ENCODE data around the gene MYO18A. TPM values are rescaled to one million over a fixed set of nuclear protein-coding genes. Genes with fewer than 3 reads are reported as not detected.

The MYO18A gene, protein sequence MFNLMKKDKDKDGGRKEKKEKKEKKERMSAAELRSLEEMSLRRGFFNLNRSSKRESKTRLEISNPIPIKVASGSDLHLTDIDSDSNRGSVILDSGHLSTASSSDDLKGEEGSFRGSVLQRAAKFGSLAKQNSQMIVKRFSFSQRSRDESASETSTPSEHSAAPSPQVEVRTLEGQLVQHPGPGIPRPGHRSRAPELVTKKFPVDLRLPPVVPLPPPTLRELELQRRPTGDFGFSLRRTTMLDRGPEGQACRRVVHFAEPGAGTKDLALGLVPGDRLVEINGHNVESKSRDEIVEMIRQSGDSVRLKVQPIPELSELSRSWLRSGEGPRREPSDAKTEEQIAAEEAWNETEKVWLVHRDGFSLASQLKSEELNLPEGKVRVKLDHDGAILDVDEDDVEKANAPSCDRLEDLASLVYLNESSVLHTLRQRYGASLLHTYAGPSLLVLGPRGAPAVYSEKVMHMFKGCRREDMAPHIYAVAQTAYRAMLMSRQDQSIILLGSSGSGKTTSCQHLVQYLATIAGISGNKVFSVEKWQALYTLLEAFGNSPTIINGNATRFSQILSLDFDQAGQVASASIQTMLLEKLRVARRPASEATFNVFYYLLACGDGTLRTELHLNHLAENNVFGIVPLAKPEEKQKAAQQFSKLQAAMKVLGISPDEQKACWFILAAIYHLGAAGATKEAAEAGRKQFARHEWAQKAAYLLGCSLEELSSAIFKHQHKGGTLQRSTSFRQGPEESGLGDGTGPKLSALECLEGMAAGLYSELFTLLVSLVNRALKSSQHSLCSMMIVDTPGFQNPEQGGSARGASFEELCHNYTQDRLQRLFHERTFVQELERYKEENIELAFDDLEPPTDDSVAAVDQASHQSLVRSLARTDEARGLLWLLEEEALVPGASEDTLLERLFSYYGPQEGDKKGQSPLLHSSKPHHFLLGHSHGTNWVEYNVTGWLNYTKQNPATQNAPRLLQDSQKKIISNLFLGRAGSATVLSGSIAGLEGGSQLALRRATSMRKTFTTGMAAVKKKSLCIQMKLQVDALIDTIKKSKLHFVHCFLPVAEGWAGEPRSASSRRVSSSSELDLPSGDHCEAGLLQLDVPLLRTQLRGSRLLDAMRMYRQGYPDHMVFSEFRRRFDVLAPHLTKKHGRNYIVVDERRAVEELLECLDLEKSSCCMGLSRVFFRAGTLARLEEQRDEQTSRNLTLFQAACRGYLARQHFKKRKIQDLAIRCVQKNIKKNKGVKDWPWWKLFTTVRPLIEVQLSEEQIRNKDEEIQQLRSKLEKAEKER (N-terminal part only)
- 20.8 and 36.1 TPM in 2 replicates for total RNA-seq

DNA sequence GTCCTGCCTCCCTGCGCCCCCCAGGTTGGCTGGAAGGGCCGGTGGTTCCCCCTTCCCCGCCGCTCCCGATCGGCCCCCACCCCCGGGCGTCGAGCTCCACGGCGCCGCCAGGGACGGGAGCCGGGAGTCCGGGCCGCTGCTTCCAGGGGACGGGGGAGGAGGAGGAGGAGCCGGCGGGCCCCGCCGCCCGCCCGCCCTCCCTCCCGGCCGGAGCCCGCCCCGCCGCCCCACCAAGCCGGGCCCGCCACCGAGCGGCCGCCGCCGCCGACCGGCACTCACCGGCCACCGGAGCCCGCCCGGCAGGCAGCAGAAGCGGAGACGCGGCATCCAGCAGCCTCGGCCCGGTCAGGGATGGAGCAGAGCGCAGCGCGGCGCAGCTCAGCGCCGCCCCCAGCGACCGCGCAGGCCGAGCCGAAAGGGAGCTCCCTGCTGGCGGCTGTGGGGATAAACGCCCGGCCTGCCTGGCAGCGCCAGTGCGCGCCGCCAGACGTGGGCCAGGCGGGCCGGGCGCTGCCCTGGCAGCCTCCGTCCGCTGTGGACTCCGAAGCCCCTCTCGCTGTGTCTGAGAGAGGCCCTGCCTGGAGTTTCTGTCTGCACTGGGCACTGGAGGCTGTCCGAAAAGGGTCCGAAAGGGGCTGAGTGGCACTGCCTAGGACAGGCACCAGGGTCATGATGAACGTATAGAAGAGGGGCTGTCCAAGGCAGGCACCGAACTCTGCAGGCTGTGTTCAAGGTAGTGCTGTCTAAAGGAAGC lies at the start of gene MYO18A:
Gene MYO18A, minus strand, starts transcription at position 365 of the 754 bp plus-strand sequence. CDS start 13,458 bp downstream, outside the sequence.

GRCh38 chr17:29042679-29043538 lies 137.3 kb downstream of the MYO18A start, which contains the start of gene PIPOX:
Gene PIPOX, plus strand, starts transcription at chr17:29043141. Its CDS starts 85 bp downstream, at chr17:29043226.

Other genes starting within 250 kb of the MYO18A start
- 35.3 and 37.6 TPM in 2 replicates for gene PHF12, start 228.9 kb downstream of the MYO18A start, total RNA-seq
- not detected in 2 replicates for gene SEZ6, start 174.4 kb downstream of the MYO18A start, total RNA-seq
- gene PIPOX, start 137.3 kb downstream of the MYO18A start, total RNA-seq = 1.4 and 3.5 TPM in 2 replicates
- not detected in 2 replicates for gene CRYBA1, start 66.5 kb upstream of the MYO18A start, total RNA-seq
- gene NUFIP2, start 113.8 kb upstream of the MYO18A start, total RNA-seq = 25.5 and 41.3 TPM in 2 replicates
- 38.5 and 44.5 TPM in 2 replicates for gene TAOK1, start 210.0 kb upstream of the MYO18A start, total RNA-seq